ENCODE results near the gene KLHL40.

KLHL40 gene

GRCh38 chr3:42702982-42703694, 17.8 kb downstream of the KLHL40 start:
- DNase-seq (ENCODE audit: low read depth in 2 of 2) = no peak

GRCh38 chr3:42703695-42704025, 18.3 kb downstream of the KLHL40 start:
- DNase-seq (ENCODE audit: low read depth in 2 of 2) = no peak

- DNase-seq (ENCODE audit: low read depth in 2 of 2) = no peak
These were observed 19.0 kb downstream of the KLHL40 start for GRCh38 chr3:42704136-42704841.

GRCh38 chr3:42705058-42705767, 19.9 kb downstream of the KLHL40 start:
- no peak for DNase-seq (ENCODE audit: low read depth in 2 of 2)

- no peak for DNase-seq (ENCODE audit: low read depth in 2 of 2)
These were observed 20.7 kb downstream of the KLHL40 start for GRCh38 chr3:42705962-42706585.

GRCh38 chr3:42706721-42707619, 21.6 kb downstream of the KLHL40 start:
- DNase-seq (ENCODE audit: low read depth in 2 of 2) = no peak

GRCh38 chr3:42707620-42708355, 22.5 kb downstream of the KLHL40 start:
- DNase-seq (ENCODE audit: low read depth in 2 of 2) = no peak

GRCh38 chr3:42708611-42709151, 23.3 kb downstream of the KLHL40 start:
- DNase-seq (ENCODE audit: low read depth in 2 of 2) = no peak

GRCh38 chr3:42709621-42710020, 24.3 kb downstream of the KLHL40 start:
- no peak for DNase-seq (ENCODE audit: low read depth in 2 of 2)

- no peak for DNase-seq (ENCODE audit: low read depth in 2 of 2)
These were observed 25.1 kb downstream of the KLHL40 start for GRCh38 chr3:42710323-42711021.

GRCh38 chr3:42711491-42712343, 26.4 kb downstream of the KLHL40 start:
- no peak for DNase-seq (ENCODE audit: low read depth in 2 of 2)

- no peak for DNase-seq (ENCODE audit: low read depth in 2 of 2)
These were observed 27.0 kb downstream of the KLHL40 start for GRCh38 chr3:42712344-42712648.

GRCh38 chr3:42712688-42713372, 27.5 kb downstream of the KLHL40 start:
- DNase-seq (ENCODE audit: low read depth in 2 of 2) = no peak

GRCh38 chr3:42713747-42714146, 28.4 kb downstream of the KLHL40 start:
- no peak for DNase-seq (ENCODE audit: low read depth in 2 of 2)

GRCh38 chr3:42714171-42714852, 29.0 kb downstream of the KLHL40 start:
- no peak for DNase-seq (ENCODE audit: low read depth in 2 of 2)

- DNase-seq (ENCODE audit: low read depth in 2 of 2) = no peak
These were observed 32.0 kb downstream of the KLHL40 start for GRCh38 chr3:42717306-42717705.

- no peak for DNase-seq (ENCODE audit: low read depth in 2 of 2)
These were observed 33.0 kb downstream of the KLHL40 start for GRCh38 chr3:42718338-42718737.

GRCh38 chr3:42719002-42719401, 33.7 kb downstream of the KLHL40 start:
- DNase-seq (ENCODE audit: low read depth in 2 of 2) = no peak

Data from stimulated activated CD4-positive, alpha-beta T cell treated with anti-CD3 and anti-CD28 coated beads, Interleukin-1b, Interleukin-23, amount 100 ng/mL, for 4 hours (primary cell).